ENCODE data around the gene DPP9.

- TF ChIP-seq CTCF (conservative IDR thresholded peaks at IDR 0.05; ENCODE audit: low read length) (no peak), EZH2phosphoT487 (IDR thresholded peaks at IDR 0.05; ENCODE audit: borderline replicate concordance) (no peak)
Measured at GRCh38 chr19:4707322-4707721, 16.3 kb downstream of the DPP9 start.
